GM23338 (cell line): ENCODE measurements around the gene SH3RF3.

Experiments used
- CREB1 ChIP-seq: fragments of 250-450 bp; sonication (Bioruptor Pico); IDR thresholded peaks from 2 replicates; pipeline ENCODE4 v1.5.0; 2020; ENCODE audit warnings: low read depth, mild to moderate bottlenecking, moderate library complexity
- CTCF ChIP-seq, 2 experiments: fragments of 200-600 bp in 1 of 2; sonication (generic) in 1 of 2; conservative IDR thresholded peaks; 2 replicates each; pipeline versions ENCODE4 v1.5.1 to v1.6.1; 2016 to 2017; ENCODE audit warnings: antibody characterized with exemption in 2 of 2, low read depth in 2 of 2, mild to moderate bottlenecking in 2 of 2, moderate library complexity in 1 of 2
- ETS1 ChIP-seq: IDR thresholded peaks from 2 replicates; pipeline ENCODE4 v1.6.1; 2016; ENCODE audit warnings: antibody characterized with exemption
- EZH2 ChIP-seq: fragments of 200-600 bp; sonication (generic); IDR thresholded peaks from one replicate; pipeline ENCODE4 v1.8.0; 2017; ENCODE audit warnings: antibody characterized with exemption, mild to moderate bottlenecking, low read depth; ENCODE audit not compliant: unreplicated experiment
- EZH2phosphoT487 ChIP-seq: fragments of 200-600 bp; sonication (generic); IDR thresholded peaks from one replicate; pipeline ENCODE4 v1.8.1; 2018; ENCODE audit warnings: antibody characterized with exemption; ENCODE audit not compliant: unreplicated experiment
- JUNB ChIP-seq: IDR thresholded peaks from one replicate; pipeline ENCODE4 v1.6.1; 2016; ENCODE audit warnings: antibody characterized with exemption; ENCODE audit not compliant: unreplicated experiment
- NANOG ChIP-seq: IDR thresholded peaks from 2 replicates; pipeline ENCODE4 v1.6.1; 2016; ENCODE audit warnings: antibody characterized with exemption, borderline replicate concordance
- POLR2AphosphoS5 ChIP-seq: IDR thresholded peaks from 2 replicates; pipeline ENCODE4 v1.6.1; 2016; ENCODE audit warnings: antibody characterized with exemption, low read depth
- REST ChIP-seq: IDR thresholded peaks from one replicate; pipeline ENCODE4 v1.6.1; 2018; ENCODE audit warnings: antibody characterized with exemption; ENCODE audit not compliant: unreplicated experiment

GRCh38 chr2:109364217-109364616, 235.2 kb downstream of the SH3RF3 start:
- TF ChIP-seq EZH2 (no peak), CTCF (conservative IDR thresholded peaks at IDR 0.05; ENCODE audit: low read depth in 2 of 2) (no peak), ETS1 (no peak), POLR2AphosphoS5 (no peak), JUNB (no peak), EZH2phosphoT487 (no peak), REST (no peak), CREB1 (CRISPR knock-in tag) (no peak), NANOG (no peak)
